Measurements from ENCODE around the gene SYCE3.
A peak's percentile ranks its signal among the peaks of the same experiment; 100 is the strongest.

SYCE3 gene

DNA sequence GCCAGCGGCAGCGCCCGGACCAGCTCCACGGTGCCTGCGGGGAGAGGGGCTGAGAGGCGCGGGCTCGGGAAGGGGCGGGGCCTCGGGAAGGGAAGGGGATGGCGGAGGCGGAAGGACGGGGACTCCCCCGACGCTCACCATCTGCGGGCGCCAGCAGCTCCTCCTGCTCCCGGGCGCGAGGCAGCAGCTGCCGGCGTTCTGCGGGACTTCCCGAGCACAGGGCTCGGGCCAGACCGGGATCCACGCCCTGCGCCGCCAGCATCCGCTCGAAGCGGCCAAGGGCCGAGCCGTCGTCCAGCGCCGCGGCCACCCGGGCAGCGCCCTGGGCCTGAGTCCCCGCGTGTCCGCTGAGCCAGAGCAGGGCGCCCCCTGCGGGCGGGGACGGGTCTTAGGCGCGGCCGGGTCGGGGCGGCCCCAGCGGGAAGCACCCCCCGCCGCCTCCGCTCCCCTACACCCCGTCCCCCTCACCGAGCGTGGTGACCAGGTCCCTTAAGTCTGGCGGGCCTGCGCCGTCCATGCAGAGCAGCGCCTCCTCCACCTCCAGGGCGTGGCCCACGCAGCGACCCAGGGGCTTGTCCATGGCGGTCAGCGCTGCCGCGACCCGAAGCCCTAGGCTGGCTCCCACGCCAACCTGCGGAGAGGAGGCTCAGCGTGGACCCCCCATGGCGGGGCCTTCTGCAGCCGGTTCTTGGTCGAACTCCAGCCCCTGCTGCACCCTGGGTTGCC is 36.4 kb downstream of the SYCE3 start (continued):
- TF ChIP-seq, protein P1, sequence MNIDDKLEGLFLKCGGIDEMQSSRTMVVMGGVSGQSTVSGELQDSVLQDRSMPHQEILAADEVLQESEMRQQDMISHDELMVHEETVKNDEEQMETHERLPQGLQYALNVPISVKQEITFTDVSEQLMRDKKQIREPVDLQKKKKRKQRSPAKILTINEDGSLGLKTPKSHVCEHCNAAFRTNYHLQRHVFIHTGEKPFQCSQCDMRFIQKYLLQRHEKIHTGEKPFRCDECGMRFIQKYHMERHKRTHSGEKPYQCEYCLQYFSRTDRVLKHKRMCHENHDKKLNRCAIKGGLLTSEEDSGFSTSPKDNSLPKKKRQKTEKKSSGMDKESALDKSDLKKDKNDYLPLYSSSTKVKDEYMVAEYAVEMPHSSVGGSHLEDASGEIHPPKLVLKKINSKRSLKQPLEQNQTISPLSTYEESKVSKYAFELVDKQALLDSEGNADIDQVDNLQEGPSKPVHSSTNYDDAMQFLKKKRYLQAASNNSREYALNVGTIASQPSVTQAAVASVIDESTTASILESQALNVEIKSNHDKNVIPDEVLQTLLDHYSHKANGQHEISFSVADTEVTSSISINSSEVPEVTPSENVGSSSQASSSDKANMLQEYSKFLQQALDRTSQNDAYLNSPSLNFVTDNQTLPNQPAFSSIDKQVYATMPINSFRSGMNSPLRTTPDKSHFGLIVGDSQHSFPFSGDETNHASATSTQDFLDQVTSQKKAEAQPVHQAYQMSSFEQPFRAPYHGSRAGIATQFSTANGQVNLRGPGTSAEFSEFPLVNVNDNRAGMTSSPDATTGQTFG (tag by site-specific recombination; IDR thresholded peaks at IDR 0.05; ENCODE audit: borderline replicate concordance) = no peak
- TF ChIP-seq ZNF626 (tag by site-specific recombination; IDR thresholded peaks at IDR 0.05) (no peak), ZBTB20 (tag by site-specific recombination; IDR thresholded peaks at IDR 0.05) (peak; percentile 57), ZNF335 (tag by site-specific recombination; conservative IDR thresholded peaks at IDR 0.05) (no peak; the same call in 1 of the 2 replicates), SETDB1 (IDR thresholded peaks at IDR 0.05; ENCODE audit: insufficient read length, low read length) (no peak), KLF8 (tag by site-specific recombination; IDR thresholded peaks at IDR 0.05) (no peak), IKZF3 (tag by site-specific recombination; IDR thresholded peaks at IDR 0.05) (peak; percentile 45; the same call in 1 of the 2 replicates), ZNF433 (tag by site-specific recombination; IDR thresholded peaks at IDR 0.05; ENCODE audit: low read depth) (no peak), ZNF549 (tag by site-specific recombination; IDR thresholded peaks at IDR 0.05) (no peak), GLI2 (tag by site-specific recombination; IDR thresholded peaks at IDR 0.05; ENCODE audit: borderline replicate concordance, low read depth) (no peak), ZNF214 (tag by site-specific recombination; IDR thresholded peaks at IDR 0.05; ENCODE audit: borderline replicate concordance) (no peak), ZNF501 (tag by site-specific recombination; IDR thresholded peaks at IDR 0.05) (no peak), ZNF701 (tag by site-specific recombination; IDR thresholded peaks at IDR 0.05) (no peak), SALL2 (tag by site-specific recombination; IDR thresholded peaks at IDR 0.05; ENCODE audit: borderline replicate concordance) (no peak), ZNF776 (tag by site-specific recombination; IDR thresholded peaks at IDR 0.05; ENCODE audit: borderline replicate concordance) (no peak), ZNF488 (tag by site-specific recombination; IDR thresholded peaks at IDR 0.05) (no peak), ZNF837 (tag by site-specific recombination; IDR thresholded peaks at IDR 0.05) (no peak), ZNF324 (tag by site-specific recombination; IDR thresholded peaks at IDR 0.05) (no peak), KLF7 (tag by site-specific recombination; IDR thresholded peaks at IDR 0.05; ENCODE audit: borderline replicate concordance) (peak; percentile 17; the same call in 1 of the 2 replicates), ZNF223 (tag by site-specific recombination; IDR thresholded peaks at IDR 0.05) (no peak), ZNF354C (tag by site-specific recombination; IDR thresholded peaks at IDR 0.05; ENCODE audit: borderline replicate concordance, low read depth) (no peak), ZNF785 (tag by site-specific recombination; IDR thresholded peaks at IDR 0.05) (0 out of 2 replicates have a peak, but pooled peaks have one; percentile 40), PBX3 (CRISPR knock-in tag; IDR thresholded peaks at IDR 0.05) (no peak; the same call in 1 of the 2 replicates)
- TF ChIP-seq, protein P2, sequence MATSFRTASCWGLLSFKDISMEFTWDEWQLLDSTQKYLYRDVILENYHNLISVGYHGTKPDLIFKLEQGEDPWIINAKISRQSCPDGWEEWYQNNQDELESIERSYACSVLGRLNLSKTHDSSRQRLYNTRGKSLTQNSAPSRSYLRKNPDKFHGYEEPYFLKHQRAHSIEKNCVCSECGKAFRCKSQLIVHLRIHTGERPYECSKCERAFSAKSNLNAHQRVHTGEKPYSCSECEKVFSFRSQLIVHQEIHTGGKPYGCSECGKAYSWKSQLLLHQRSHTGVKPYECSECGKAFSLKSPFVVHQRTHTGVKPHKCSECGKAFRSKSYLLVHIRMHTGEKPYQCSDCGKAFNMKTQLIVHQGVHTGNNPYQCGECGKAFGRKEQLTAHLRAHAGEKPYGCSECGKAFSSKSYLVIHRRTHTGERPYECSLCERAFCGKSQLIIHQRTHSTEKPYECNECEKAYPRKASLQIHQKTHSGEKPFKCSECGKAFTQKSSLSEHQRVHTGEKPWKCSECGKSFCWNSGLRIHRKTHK (tag by site-specific recombination; IDR thresholded peaks at IDR 0.05) = no peak
- TF ChIP-seq, protein P3, sequence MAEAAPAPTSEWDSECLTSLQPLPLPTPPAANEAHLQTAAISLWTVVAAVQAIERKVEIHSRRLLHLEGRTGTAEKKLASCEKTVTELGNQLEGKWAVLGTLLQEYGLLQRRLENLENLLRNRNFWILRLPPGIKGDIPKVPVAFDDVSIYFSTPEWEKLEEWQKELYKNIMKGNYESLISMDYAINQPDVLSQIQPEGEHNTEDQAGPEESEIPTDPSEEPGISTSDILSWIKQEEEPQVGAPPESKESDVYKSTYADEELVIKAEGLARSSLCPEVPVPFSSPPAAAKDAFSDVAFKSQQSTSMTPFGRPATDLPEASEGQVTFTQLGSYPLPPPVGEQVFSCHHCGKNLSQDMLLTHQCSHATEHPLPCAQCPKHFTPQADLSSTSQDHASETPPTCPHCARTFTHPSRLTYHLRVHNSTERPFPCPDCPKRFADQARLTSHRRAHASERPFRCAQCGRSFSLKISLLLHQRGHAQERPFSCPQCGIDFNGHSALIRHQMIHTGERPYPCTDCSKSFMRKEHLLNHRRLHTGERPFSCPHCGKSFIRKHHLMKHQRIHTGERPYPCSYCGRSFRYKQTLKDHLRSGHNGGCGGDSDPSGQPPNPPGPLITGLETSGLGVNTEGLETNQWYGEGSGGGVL (tag by site-specific recombination; IDR thresholded peaks at IDR 0.05) = peak; percentile 30
- TF ChIP-seq, protein P4, sequence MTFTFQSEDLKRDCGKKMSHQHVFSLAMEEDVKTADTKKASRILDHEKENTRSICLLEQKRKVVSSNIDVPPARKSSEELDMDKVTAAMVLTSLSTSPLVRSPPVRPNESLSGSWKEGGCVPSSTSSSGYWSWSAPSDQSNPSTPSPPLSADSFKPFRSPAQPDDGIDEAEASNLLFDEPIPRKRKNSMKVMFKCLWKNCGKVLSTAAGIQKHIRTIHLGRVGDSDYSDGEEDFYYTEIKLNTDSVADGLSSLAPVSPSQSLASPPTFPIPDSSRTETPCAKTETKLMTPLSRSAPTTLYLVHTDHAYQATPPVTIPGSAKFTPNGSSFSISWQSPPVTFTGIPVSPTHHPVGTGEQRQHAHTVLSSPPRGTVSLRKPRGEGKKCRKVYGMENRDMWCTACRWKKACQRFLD (tag by site-specific recombination; IDR thresholded peaks at IDR 0.05) = no peak
- TF ChIP-seq, protein P5, sequence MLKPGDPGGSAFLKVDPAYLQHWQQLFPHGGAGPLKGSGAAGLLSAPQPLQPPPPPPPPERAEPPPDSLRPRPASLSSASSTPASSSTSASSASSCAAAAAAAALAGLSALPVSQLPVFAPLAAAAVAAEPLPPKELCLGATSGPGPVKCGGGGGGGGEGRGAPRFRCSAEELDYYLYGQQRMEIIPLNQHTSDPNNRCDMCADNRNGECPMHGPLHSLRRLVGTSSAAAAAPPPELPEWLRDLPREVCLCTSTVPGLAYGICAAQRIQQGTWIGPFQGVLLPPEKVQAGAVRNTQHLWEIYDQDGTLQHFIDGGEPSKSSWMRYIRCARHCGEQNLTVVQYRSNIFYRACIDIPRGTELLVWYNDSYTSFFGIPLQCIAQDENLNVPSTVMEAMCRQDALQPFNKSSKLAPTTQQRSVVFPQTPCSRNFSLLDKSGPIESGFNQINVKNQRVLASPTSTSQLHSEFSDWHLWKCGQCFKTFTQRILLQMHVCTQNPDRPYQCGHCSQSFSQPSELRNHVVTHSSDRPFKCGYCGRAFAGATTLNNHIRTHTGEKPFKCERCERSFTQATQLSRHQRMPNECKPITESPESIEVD (tag by site-specific recombination; IDR thresholded peaks at IDR 0.05) = no peak
